Measurements from ENCODE around the gene SF3A2. TPM values are rescaled to one million over a fixed set of nuclear protein-coding genes. Genes with fewer than 3 reads are reported as not detected.
"Not testable (repeated sequence)": the region's sequence is repeated elsewhere in the genome, so short reads cannot be mapped to it uniquely, and the experiment has no call there.

SF3A2 gene
- polyA plus RNA-seq, 3 donors: 78.4 to 99.8 (median 85.6) TPM

DNA sequence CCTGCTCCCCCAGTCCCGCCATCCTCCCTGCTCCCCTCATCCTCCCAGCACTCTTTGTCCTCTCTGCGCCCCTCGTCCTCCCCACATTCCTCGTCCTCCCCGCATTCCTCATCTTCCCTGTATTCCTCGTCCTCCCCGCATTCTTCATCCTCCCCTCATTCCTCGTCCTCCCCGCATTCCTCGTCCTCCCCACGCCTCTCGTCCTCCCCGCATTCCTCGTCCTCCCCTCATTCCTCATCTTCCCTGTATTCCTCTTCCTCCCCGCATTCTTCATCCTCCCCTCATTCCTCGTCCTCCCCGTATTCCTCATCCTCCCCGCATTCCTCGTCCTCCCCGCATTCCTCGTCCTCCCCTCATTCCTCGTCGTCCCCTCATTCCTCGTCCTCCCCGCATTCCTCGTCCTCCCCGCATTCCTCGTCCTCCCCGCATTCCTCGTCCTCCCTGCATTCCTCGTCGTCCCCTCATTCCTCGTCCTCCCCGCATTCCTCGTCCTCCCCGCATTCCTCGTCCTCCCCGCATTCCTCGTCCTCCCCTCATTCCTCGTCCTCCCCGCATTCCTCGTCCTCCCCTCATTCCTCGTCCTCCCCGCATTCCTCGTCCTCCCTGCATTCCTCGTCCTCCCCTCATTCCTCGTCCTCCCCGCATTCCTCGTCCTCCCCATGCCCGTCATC, 35.9 kb upstream of the SF3A2 start:
- not testable (repeated sequence) for DNase-seq

DNA sequence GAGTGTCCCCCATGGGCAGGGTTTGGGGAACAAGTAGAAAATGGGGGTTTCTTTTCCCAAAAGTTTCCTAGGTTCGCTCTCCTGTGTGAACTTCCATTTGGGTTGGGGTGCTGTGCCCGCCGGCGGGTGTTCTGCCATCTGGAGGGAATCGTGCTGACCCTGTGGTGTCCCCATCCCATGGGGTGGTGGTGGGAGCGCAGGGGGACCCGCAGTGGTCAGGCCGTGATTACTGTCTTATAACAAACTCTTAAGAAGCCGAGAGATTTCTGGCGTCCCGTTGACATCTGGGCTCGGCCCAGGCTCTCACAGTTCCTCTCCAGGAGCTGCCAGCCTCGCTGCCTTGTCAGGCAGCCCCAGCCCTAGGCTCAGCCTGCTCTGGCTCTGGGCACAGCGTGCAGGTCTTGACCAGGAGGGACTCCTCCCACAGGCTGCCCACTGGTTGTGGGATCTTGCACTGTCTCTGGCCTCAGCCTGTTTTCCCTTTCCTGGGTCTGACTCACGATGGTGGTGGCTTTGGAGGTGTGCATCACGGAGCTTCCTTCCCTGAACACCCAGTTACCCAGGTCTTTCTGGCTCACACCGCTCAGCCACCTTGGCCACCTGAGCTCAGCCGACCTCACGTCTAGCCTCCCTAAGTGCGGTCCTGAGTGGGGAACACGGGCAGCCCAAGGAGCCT, 35.0 kb upstream of the SF3A2 start:
- no peak for DNase-seq

DNA sequence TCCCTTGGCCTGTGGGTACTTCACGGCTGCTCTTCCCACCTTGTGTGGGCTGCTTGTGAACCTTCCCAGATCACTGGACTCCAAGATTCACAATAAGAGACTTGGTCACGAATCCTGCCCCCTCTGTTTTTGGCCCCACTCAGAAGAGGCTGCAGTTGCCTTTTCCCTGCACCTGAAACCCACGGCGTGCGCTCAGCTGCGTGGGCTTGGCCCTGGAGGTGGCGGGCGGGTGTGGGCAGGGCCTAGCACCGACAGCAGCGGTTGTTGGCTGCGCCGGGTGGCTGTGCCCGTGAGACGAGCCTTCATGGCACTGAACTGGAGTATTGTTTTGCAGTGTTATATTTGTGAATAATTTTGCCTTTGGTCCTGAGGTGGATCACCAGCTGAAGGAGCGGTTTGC, 34.3 kb upstream of the SF3A2 start:
- no peak for DNase-seq

DNA sequence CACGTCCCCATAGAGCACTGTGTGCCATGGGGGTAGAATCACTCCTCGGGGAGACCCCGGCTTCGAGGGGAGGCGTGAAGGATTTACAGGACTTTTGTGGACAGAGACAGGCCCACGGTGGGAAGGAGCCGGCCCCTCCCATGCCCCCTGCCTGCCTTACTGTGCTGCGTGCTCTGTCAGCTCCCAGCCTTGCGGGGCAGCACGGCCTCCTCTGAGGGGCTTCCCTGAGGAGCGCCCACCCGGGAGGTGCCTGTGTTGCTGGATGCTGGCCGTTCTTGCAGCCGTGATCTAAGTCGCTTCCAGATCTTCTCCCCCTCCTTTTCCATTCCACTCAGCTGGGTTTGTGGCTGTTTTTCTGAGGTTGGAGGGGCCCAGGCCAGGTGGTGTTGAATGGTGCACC, 29.6 kb upstream of the SF3A2 start:
- no peak for DNase-seq

DNA sequence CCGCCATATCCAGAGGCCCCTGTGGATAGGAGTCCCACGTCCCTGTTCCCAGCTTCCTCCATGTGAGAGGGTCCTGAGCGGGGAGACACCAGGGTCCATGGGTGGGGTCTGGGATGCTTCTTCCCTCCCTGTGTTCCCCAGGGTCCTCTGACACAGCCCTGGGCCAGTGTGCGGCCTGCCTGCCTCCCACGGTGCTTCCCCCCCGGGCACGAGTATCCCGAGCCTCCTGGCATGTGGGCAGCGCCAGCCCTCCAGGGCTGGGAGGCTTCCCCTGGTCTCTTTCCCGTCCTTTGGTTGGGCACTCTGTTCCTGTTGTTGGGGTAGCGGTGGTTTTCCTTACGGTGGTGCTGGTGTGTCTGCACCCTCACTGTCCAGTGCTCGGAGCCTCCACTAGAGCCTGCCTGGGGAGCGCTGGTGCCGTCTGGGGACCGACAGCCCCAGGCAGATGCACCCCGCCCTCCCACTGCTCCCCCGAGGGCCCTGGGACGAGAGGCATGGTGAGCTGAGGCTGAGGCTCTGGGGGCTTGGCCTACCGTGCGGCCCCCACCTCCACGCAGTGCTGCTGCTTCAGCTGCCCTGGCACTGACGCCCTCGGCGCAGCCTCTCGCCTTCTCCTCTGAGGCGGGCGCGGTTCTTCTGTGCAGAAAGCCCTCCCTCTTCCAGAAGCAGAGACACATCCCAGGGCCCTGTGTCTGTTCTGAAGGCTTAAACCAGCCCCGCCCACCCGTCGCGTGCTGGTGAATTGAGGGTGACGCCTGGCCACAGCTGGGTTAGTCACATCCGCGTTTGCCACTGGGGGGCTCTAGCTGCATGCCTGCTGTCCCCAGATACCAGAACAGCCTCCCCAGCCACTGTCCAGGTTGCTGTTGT, 28.4 kb upstream of the SF3A2 start:
- DNase-seq: no peak

DNA sequence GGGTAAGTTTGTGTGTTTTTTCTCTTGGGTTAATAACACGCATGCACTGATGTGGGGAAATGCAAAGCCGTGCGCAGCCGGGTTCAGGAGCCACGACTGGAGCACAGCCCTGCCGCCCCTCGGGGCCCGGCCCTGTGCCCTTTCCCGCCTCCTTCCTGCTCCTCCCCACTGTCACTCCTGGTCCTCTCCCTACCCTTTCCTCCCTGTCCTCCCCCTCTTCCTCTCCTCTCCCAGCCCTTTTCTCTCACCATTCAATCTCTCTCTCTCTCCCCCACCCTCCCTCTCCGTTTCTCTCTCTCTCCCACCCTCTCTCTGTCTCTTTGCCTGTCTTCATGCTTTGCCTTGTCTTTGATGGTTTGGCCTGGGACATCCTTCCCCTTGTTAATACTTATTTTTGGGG, 27.6 kb upstream of the SF3A2 start:
- no peak for DNase-seq

DNA sequence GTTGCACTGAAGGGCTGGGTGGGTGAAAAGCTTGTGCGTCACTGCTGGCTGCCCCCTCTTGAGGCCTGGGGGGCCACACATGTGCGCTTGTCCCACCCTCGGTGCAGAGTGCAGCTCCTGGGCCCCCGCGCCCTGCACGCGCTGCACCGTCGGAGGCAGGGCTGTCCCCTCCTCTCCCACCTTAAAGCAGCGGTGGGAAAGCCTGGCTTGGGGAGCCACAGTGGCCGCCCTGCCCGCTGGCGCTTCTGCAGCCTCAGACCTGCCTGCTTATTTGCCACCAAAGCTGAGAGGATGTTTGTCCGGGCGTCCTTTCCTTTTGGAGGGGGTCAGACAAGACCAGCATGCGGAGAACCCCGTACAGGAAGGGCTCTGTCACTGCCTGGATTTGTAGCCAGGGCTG, 27.2 kb upstream of the SF3A2 start:
- DNase-seq: no peak

DNA sequence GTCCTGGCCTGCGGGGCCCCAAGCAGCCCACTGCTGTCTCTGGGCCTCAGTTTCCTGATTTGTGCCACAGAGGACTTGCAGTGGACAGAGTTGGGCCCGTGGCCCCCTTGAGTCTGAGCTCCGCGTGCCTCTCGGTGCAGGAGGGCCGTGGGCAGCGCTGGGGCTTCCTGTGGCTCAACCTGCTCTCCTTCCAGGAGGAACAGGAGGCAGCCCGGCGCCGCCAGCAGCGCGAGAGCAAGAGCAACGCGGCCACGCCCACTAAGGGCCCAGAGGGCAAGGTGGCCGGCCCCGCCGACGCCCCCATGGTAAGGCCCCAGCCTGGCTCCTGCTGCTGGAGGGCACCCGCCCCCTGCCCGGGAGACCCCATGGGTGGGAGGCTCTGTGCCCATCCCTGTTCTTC, 26.4 kb upstream of the SF3A2 start:
- DNase-seq: no peak

DNA sequence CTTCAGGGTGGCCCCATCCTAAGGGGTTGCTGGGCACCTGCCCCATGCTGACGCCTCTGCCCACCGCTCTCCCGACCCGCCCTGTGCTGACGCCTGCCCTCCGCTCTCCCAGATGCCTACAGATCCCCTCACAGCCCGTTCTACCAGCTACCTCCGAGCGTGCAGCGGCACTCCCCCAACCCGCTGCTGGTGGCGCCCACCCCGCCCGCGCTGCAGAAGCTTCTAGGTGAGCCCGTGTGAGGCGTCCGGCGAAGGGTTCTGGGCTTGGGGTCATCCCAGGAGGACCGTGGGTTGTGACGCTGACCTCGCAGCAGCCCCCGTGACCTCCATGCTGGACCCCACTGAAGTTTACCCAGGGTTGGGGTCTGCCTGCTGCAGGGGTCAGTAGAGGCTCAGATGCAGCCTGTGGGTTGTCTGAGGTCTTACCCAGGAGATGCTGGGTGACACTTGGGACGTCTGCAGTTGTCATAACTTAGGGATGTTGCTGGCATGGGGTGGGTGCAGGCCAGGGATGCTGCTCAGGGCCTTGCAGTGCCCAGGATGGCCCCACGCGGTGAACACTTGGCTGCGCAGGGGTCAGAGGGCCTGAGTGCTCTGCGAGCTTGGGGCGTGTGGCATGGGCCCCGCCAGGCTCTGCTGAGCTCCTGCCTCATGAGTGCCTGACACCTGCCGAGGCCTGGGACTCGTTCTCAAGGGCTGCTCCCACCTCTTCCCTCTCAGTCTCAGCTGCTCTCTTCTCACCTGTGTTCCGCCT, 25.5 kb upstream of the SF3A2 start:
- DNase-seq: no peak

DNA sequence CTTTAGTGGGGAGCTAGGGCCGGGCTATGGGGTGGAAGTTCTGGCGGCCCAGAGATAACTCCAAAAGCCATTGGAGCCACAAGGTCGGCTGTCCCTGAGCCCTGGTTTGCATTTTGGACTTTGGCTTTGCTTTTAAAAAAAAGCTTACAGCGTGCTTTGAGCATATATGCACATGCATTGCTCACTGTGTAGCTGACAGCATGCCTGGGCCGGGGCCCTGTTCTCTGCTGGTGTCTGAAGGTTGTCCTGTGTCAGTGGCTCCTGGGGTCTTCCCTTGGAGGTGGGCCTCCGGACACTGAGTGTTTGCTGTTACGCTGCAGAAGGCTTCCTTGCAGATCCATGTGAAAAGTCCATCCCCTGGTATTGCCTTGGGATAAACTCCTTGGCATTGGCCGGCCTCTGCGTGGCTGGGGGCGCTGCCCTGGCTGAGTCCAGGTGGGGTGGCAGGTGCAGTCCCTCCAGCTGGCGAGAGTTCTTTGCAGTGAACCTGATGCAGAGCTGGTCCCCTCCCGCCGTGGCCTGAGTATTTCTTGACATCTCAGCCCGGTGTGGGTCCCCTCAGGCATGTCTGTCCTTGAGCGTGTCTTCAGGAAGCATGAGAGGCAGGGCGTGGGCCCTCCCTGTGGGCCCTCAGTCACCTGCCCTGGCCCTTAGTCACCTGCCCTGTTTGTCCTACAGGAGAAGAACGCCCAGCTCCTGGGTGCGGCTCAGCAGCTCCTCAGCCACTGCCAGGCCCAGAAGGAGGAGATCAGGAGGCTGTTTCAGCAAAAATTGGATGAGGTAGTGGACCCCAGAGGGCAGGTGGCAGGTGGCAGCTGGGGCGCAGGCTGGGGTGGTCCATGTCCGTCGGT, 23.5 kb upstream of the SF3A2 start:
- no peak for DNase-seq

DNA sequence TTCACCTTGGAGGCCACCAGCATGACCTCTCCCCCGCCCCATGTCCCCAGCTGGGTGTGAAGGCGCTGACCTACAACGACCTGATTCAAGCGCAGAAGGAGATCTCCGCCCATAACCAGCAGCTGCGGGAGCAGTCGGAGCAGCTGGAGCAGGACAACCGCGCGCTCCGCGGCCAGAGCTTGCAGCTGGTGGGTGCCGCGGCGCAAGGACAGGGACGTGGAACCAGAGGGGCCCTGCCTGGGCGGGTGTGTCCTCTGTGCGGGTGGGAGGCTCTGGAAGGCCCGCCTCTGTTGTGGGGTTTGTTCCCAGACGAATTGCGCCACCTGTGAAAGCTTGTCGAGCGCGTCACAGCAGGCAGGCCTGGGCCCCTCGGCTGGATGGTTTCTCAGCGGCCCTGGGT, 22.8 kb upstream of the SF3A2 start:
- DNase-seq: no peak

DNA sequence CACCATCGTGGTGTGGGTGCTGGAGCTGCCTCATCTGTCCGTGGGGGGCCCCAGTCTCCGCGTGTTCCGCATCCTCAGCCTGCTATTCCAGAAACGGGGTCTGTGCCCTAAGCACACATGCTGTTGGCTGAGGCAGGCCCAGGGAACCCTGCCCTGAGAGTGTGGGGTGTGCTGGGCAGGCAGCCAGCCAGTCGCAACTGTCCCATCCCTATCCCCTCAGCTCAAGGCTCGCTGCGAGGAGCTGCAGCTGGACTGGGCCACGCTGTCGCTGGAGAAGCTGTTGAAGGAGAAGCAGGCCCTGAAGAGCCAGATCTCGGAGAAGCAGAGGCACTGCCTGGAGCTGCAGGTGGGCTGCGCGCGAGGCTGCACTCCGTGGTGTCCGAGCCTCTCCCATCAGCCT, 22.4 kb upstream of the SF3A2 start:
- DNase-seq: no peak

DNA sequence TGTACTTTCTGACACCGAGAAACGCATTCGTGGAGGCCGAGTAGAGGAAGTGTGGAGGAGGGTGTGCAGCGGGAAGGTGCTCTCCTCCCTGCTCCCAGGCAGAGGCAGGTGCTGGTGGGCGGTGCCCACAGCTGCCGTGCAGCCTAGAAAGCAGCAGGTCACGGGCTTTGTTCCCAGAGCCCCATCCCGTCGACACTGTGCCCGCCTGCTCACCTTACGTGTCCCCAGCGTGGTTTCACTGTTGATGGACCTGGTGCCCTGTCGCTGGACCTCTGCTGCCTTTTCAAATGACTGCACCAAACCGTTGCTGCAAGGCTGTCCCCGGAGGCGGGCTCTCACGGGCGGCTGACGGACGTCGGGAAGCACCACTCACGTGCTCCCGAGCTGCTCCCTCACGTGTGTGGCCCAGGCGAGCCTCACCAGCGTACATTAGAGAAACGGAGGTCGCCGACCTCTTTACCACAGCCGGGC, 21.3 kb upstream of the SF3A2 start:
- DNase-seq: no peak

DNA sequence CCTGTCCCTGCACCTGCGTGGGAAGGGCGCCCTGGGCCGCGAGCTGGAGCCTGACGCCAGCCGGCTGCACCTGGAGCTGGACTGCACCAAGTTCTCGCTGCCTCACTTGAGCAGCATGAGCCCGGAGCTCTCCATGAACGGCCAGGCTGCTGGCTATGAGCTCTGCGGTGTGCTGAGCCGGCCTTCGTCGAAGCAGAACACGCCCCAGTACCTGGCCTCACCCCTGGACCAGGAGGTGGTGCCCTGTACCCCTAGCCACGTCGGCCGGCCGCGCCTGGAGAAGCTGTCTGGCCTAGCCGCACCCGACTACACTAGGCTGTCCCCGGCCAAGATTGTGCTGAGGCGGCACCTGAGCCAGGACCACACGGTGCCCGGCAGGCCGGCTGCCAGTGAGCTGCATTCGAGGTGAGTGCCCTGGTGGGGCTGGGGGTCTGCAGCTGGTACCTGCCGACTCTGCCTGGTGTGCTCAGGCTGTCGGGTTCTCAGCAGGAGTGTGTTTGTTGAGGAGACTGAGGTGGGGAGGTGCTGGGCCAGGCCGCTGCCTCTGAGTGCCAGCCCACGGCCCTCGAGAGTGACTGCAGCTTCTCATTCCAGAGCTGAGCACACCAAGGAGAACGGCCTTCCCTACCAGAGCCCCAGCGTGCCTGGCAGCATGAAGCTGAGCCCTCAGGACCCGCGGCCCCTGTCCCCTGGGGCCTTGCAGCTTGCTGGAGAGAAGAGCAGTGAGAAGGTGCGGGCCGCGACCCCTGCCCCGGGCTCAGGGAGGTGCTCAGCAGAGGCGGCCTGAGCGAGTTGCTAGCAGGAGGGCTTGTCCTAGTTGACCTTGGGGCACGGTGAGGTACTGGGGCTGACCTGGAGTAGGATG, 20.0 kb upstream of the SF3A2 start:
- DNase-seq: no peak

DNA sequence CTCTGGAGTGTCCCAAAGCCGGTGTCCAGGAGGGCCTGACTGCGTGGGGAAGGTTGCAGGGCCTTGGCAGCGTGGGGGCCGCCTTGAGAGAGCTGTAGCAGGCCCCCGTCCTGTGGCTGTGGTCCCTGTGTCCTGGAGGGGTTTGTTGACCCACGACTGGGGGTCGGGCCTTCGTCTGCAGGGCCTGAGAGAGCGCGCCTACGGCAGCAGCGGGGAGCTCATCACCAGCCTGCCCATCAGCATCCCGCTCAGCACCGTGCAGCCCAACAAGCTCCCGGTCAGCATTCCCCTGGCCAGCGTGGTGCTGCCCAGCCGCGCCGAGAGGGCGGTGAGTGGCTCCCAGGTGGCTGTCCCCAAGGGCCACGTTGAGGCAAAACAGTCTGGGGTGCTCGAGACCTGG, 19.0 kb upstream of the SF3A2 start:
- no peak for DNase-seq

DNA sequence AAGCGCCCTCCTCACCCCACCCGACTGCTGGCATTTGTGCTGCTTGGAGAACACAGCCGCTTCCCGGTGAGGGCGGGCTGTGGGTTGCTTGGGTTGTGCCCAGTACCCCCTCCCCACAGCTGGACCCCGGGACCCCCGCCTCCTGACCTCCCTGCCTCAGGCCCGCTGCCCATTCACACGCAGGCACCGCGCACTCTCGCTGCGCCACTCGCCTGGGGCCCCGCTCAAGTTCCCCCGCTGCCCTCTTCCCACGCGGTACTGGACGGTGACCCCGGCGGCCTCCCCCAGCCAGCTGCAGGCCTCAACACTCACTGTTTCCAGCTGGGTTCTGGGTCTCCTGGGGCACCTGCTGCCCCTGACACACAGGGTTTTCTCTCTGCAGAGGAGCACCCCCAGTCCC, 16.9 kb upstream of the SF3A2 start:
- DNase-seq: no peak

DNA sequence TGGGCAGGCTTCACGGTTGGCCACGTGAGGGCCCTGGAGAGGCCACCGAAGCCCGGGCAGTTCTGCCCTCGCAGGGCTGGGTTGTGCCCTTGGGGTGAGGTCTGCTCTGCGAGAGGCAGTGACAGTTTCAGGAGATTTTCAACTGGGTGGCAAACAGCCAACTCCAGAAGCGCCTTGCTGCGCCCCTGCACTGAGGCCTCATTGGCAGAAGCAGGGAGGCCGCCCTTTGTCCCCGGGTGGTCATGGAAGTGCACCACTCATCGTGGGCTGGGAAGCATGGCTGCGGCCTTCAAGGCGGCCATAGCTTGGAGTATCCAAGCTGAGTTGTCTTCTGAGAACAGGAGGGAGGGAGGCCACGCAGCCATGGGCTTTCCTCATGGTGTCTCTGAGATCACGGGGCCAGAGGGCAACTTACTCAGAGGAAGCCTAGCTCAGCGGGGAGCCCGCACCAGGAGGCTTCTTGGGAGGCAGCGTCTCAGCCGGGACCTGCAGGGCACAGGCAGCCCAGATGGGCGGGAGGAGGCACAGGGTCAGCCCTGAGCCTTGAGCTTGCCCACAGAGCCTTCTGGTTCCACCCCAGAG, 15.3 kb upstream of the SF3A2 start:
- no peak for DNase-seq

DNA sequence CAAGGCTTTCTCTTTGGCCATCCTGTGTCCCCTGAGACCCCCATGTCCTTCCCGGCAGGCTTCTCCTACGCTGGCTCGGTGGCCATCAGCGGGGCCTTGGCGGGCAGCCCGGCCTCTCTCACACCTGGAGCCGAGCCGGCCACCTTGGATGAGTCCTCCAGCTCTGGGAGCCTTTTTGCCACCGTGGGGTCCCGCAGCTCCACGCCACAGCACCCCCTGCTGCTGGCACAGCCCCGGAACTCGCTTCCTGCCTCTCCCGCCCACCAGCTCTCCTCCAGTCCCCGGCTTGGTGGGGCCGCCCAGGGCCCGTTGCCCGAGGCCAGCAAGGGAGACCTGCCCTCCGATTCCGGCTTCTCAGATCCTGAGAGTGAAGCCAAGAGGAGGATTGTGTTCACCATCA, 14.7 kb upstream of the SF3A2 start:
- DNase-seq: no peak

DNA sequence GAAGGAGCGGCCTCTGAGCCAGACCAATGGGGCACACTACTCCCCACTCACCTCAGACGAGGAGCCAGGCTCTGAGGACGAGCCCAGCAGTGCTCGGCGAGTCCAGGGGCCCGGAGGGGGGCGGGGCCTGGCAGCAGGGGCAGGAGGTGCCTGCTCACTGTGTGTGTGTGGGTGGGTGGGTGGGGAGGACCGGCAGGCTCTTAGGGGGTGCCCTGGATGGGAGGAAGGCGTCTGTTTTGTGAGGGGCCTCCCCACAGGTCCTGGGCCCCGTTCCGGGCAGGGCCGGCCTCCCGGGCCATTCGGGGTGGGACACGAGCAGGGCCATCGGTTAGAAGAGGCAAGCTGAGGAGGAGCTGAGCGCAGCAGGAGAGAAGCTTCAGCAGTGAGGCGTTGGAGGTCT, 13.2 kb upstream of the SF3A2 start:
- no peak for DNase-seq

DNA sequence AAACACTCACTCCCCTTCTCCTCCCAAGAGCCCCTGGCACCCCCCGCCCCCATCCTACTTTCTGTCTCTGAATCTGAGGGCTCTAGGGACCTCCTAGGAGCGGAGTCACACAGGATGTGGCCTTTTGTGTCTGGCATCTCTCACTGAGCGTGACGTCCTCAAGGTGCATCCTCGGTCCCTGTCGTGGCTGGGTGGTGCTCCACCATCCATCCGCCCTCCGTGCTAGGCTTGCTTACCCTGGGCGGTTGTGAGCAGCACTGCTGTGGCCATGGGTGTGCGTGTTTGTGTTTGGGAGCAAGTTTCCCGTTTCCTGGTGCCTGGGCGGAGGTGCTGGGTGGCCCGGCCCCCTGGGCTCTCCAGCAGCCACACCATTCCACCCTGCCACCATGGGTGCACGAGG, 12.7 kb upstream of the SF3A2 start:
- DNase-seq: no peak
